ENCODE results near the gene QKI.

DNA sequence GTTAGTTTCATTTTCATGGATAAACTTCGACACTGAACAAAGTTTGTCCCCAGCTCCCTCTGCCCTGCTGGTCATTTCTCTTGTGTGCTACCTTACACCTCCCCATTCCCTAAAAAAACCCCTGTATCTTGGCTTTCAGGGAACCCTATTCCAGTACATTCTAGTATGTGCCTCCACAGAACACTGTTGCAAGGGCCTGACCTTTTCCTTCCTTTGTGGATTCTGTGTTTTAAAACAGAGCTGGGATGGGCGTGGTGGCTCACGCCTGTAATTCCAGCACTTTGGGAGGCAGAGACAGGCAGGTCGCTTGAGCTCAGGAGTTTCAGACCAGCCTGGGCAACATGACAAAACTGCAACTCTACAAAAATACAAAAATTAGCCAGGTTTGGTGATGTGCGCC lies 20.6 kb upstream of the QKI start:
- TF ChIP-seq EZH2 (IDR thresholded peaks at IDR 0.05; ENCODE audit: borderline replicate concordance, control insufficient read depth, low read depth, low read length) (no peak), BACH1 (IDR thresholded peaks at IDR 0.05; ENCODE audit: borderline replicate concordance) (no peak), ZNF207 (IDR thresholded peaks at IDR 0.05; ENCODE audit: borderline replicate concordance) (no peak), RFX5 (IDR thresholded peaks at IDR 0.05; ENCODE audit: low read depth, low read length) (no peak), MEF2A (IDR thresholded peaks at IDR 0.05; ENCODE audit: insufficient read depth, low read depth, low read length) (no peak), HDAC2 (IDR thresholded peaks at IDR 0.05) (no peak), BRCA1 (IDR thresholded peaks at IDR 0.05; ENCODE audit: low read depth, low read length) (no peak), MXI1 (IDR thresholded peaks at IDR 0.05; ENCODE audit: low read depth, low read length) (no peak), RAD21 (IDR thresholded peaks at IDR 0.05; ENCODE audit: insufficient read depth, low read depth, low read length) (no peak), YY1 (IDR thresholded peaks at IDR 0.05; ENCODE audit: low read depth, low read length) (no peak)
- TF ChIP-seq, protein P1, sequence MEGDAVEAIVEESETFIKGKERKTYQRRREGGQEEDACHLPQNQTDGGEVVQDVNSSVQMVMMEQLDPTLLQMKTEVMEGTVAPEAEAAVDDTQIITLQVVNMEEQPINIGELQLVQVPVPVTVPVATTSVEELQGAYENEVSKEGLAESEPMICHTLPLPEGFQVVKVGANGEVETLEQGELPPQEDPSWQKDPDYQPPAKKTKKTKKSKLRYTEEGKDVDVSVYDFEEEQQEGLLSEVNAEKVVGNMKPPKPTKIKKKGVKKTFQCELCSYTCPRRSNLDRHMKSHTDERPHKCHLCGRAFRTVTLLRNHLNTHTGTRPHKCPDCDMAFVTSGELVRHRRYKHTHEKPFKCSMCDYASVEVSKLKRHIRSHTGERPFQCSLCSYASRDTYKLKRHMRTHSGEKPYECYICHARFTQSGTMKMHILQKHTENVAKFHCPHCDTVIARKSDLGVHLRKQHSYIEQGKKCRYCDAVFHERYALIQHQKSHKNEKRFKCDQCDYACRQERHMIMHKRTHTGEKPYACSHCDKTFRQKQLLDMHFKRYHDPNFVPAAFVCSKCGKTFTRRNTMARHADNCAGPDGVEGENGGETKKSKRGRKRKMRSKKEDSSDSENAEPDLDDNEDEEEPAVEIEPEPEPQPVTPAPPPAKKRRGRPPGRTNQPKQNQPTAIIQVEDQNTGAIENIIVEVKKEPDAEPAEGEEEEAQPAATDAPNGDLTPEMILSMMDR (IDR thresholded peaks at IDR 0.05 in 2 of 3, conservative IDR thresholded peaks at IDR 0.05 in 1 of 3; ENCODE audit: control insufficient read depth in 2 of 3, extremely low read depth in 1 of 3, insufficient read depth in 1 of 3, low read depth in 3 of 3, low read length in 3 of 3): no peak
